T follicular helper cell (primary cell): ENCODE data around the gene UXS1.
"Not testable (repeated sequence)": the region's sequence is repeated elsewhere in the genome, so short reads cannot be mapped to it uniquely, and the experiment has no call there.

ENCODE experiments used
- DNase-seq: peaks from one replicate; pipeline ENCODE4 v3.0.0-alpha.2; 2020; ENCODE audit warnings: low read depth
- total RNA-seq, 2 experiments: gene quantifications; one replicate each; lab custom pipeline; 2026; lab: John Stamatoyannopoulos, UW

UXS1 gene
- total RNA-seq: 43.4 to 135 reads per million in 2 experiments

- DNase-seq: peak; percentile 97
Measured at GRCh38 chr2:106193977-106194778, at the start of gene UXS1. Gene UXS1 (minus strand): TSS chr2:106194301. CDS start chr2:106194241, 60 bp downstream.

GRCh38 chr2:106239491-106239890 is 45.4 kb upstream of the UXS1 start:
- not testable (repeated sequence) for DNase-seq

GRCh38 chr2:106235392-106235791 is 41.3 kb upstream of the UXS1 start:
- DNase-seq: not testable (repeated sequence)

- no peak for DNase-seq
Measured at GRCh38 chr2:106233350-106233706, 39.2 kb upstream of the UXS1 start.

- no peak for DNase-seq
Measured at GRCh38 chr2:106232638-106233349, 38.7 kb upstream of the UXS1 start.

- no peak for DNase-seq
Measured at GRCh38 chr2:106223347-106223746, 29.2 kb upstream of the UXS1 start.

- not testable (repeated sequence) for DNase-seq
Measured at GRCh38 chr2:106222057-106222456, 28.0 kb upstream of the UXS1 start.

- no peak for DNase-seq
Measured at GRCh38 chr2:106219813-106220212, 25.7 kb upstream of the UXS1 start.

GRCh38 chr2:106219157-106219556 is 25.1 kb upstream of the UXS1 start:
- DNase-seq: not testable (repeated sequence)

- DNase-seq: no peak
Measured at GRCh38 chr2:106208874-106209273, 14.8 kb upstream of the UXS1 start.

- DNase-seq: no peak
Measured at GRCh38 chr2:106208399-106208798, 14.3 kb upstream of the UXS1 start.

GRCh38 chr2:106207246-106207645 is 13.1 kb upstream of the UXS1 start:
- DNase-seq: no peak

GRCh38 chr2:106205488-106205887 is 11.4 kb upstream of the UXS1 start:
- no peak for DNase-seq

- not testable (repeated sequence) for DNase-seq
Measured at GRCh38 chr2:106204551-106204950, 10.4 kb upstream of the UXS1 start.

- DNase-seq: no peak
Measured at GRCh38 chr2:106201661-106202060, 7.6 kb upstream of the UXS1 start.

- DNase-seq: no peak
Measured at GRCh38 chr2:106197878-106198277, 3.8 kb upstream of the UXS1 start.

- no peak for DNase-seq
Measured at GRCh38 chr2:106195981-106196380, 1.9 kb upstream of the UXS1 start.

GRCh38 chr2:106195456-106195855 is 1.4 kb upstream of the UXS1 start:
- no peak for DNase-seq

GRCh38 chr2:106193690-106193976 is 468 bp downstream of the UXS1 start:
- DNase-seq: no peak

- DNase-seq: no peak
Measured at GRCh38 chr2:106192752-106193689, 1.1 kb downstream of the UXS1 start.

GRCh38 chr2:106191511-106192016 is 2.5 kb downstream of the UXS1 start:
- DNase-seq: no peak
